ENCODE measurements around the gene INPP5D.
A peak's percentile ranks its signal among the peaks of the same experiment; 100 is the strongest.
"Not testable (repeated sequence)": the region's sequence is repeated elsewhere in the genome, so short reads cannot be mapped to it uniquely, and the experiment has no call there.

INPP5D gene

DNA sequence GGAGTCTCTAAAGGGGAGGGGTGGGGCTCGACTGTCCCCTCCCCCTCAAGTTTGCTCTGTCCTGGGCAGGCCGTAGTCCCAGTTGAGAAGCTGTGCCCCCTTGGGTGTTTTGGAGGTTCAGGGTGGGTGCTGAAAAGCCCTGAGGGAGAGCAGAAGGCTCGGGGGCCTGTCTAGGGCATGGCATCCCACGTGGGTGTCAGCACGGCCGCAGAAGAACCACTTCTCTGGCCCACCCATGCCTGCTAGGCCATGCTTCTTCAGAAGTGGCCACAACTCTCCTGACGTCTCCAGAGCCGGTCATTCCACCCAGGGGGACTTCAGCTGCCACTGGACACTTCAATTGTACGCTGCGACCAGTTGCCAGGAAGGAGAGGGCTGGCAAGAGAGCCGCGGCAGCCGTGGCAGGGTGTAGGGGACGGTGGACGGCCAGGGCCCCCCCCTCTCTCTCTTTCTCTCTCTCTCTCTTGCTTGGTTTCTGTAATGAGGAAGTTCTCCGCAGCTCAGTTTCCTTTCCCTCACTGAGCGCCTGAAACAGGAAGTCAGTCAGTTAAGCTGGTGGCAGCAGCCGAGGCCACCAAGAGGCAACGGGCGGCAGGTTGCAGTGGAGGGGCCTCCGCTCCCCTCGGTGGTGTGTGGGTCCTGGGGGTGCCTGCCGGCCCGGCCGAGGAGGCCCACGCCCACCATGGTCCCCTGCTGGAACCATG lies at the start of gene INPP5D:
TSS of gene INPP5D (plus strand) at position 546 of the 704 bp plus-strand sequence. CDS start at position 683, 137 bp downstream.
- H3K4me1 Mint-ChIP-seq, result peaks cover 46% of the 10 kb centered on the region
- H3K4me3 Mint-ChIP-seq, result peak within 1 kb of the TSS; percentile 94
- H3K27me3 Mint-ChIP-seq, result no peaks in the 10 kb centered on the region
- H3K36me3 Mint-ChIP-seq, result peaks cover 3% of the 10 kb centered on the region
- H3K9me3 Mint-ChIP-seq, result no peaks in the 10 kb centered on the region
- H3K27ac Mint-ChIP-seq, result peak within 1 kb of the TSS; percentile 95

DNA sequence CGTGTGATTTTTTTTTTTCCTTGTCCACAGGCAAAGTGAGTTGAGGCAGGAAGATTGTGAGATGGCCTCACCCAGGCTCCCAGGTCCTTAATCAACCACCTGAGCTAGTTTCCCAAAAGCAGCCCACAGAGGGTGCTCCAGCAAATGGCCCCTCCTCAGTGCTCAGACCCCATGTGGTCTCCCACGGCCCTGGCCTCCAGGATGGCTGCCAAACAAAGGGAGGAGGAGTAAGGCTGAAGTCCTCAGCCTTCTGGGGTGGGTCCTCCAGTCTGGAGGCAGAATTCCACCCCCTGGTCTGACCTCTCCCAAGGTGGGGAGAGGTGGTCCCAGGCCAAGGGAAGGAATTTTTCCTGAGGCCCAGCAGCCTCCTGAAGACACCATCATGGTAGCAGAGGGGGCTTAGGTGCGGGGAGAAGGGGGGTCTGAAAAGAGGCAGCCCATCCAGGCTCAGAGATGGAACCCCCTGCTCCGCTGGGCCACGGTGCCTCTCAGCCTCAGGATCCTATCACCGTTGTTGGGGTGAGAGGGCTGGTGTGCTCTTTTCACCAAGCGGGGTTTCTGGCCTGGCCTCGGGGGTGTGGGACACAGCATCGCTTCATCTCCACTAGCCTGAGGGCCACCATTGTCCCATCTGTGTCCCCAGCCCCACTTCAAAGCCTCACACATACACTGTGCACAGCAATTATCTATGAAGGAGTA lies 49.4 kb upstream of the INPP5D start:
- no peaks in the 10 kb centered on the region for H3K9me3 Mint-ChIP-seq
- H3K27ac Mint-ChIP-seq, result no peak overlapping the region
- no peaks in the 10 kb centered on the region for H3K36me3 Mint-ChIP-seq
- no peaks in the 10 kb centered on the region for H3K27me3 Mint-ChIP-seq
- no peaks in the 10 kb centered on the region for H3K4me1 Mint-ChIP-seq
- no peak overlapping the region for H3K4me3 Mint-ChIP-seq

DNA sequence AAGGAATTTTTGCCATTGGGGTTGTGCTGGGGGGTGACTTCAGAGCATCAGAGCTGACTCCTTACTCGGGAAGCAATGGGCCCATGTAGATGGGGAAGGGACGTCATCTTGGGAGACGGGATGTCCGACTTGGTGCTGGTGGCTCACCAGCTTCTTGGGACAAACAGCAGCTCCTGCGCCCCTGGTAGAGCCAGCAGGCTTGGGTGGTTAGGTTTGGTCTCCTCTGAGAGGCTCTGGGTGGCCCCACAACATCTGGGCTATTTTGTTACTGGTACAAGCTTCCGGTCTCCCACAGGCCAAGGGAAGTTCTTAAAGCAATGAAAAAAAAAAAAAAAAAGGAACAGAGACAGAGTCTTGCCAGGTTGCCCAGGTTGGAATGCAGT lies 48.9 kb upstream of the INPP5D start:
- Mint-ChIP-seq H3K36me3 (no peaks in the 10 kb centered on the region), H3K4me3 (no peak overlapping the region), H3K9me3 (no peaks in the 10 kb centered on the region), H3K27ac (no peak overlapping the region), H3K27me3 (no peaks in the 10 kb centered on the region), H3K4me1 (no peaks in the 10 kb centered on the region)

DNA sequence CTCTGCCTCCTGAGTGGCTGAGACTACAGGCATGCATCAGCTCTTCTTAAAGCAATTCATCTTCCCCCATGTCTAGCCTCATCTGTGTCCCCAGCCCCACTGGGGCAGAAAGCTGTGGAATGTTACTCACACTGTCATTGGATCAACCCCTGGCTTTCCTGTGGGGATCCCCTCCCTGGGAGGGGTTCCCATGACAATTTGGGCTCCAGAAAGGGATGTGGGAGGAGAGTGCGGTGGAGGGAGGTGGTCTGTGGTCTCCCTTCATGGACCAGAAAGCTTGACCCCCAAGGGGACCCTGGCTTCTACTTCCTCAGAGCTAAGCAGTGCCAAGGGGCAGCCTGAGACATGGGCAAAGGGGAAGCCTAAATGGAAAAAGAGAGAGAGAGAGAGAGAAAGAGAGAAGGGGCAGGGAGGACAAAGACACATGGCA lies 48.4 kb upstream of the INPP5D start:
- no peaks in the 10 kb centered on the region for H3K4me1 Mint-ChIP-seq
- peak overlapping the region; percentile 46 for H3K27ac Mint-ChIP-seq
- H3K4me3 Mint-ChIP-seq, result no peak overlapping the region
- no peaks in the 10 kb centered on the region for H3K36me3 Mint-ChIP-seq
- no peaks in the 10 kb centered on the region for H3K27me3 Mint-ChIP-seq
- no peaks in the 10 kb centered on the region for H3K9me3 Mint-ChIP-seq

DNA sequence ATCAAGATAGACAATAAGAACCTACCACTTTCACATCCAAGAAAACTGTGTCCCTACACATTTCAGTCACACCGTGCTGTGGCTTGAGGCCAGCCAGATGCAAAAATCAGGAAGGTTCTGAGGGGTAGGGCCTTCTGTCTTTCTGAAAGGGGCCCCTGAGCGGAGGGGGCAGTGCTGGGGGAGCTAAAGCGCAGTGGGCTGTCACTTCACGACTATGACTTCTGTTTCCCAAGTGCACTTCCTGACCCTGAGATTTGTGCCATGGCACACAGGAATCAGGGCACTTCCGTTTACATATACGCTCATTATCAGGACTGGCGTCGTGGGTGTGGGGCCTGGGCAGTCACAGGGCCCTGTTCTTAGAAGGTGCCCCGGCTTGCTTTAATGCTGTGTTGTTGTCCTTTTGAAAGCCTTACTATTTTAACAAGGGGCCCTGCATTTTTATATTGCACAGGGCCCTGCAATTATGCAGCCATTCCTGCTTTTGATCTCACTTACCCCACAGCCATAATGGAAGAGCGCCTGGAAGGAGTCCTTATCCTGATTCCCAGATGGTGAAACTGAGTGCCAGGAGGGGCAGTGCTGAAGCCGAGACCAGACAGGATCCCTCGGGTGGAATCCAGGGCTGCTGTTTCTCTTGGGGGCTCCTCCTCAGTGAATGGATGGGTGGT lies 47.7 kb upstream of the INPP5D start:
- Mint-ChIP-seq H3K36me3 (no peaks in the 10 kb centered on the region), H3K27ac (no peak overlapping the region)

DNA sequence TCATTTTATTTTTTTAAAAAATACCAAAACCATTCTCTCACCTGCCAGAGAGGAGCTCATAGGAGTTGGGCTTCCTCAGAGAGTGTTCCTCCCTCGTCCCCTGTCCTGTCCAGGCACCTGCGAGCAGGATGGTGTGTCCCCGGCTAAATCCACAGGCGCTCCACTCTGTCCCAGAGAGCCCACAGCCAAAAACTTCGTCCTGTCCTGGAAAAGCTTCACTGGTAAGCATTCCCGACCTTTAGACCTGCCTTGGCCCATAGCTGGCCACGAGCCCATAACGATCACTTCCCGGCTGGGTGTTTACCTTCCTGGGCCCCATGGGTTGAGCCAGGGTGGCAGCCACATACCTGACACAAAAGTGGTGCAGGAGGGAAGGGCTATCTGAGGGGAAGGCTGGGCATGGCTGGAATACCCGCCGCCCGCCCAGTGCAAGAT lies 47.1 kb upstream of the INPP5D start, which contains the start of gene NGEF:
TSS of gene NGEF (minus strand) at position 230 of the 435 bp plus-strand sequence. CDS start 38,366 bp downstream, outside the sequence.
- H3K4me3 Mint-ChIP-seq, result no peak within 1 kb of the TSS
- no peak within 1 kb of the TSS for H3K27ac Mint-ChIP-seq
- H3K4me1 Mint-ChIP-seq, result no peaks in the 10 kb centered on the region
- H3K9me3 Mint-ChIP-seq, result no peaks in the 10 kb centered on the region
- no peaks in the 10 kb centered on the region for H3K36me3 Mint-ChIP-seq
- H3K27me3 Mint-ChIP-seq, result no peaks in the 10 kb centered on the region

More for the DNA sequence above, 47.7 kb upstream of the INPP5D start:
- Mint-ChIP-seq H3K9me3 (no peaks in the 10 kb centered on the region), H3K27me3 (no peaks in the 10 kb centered on the region), H3K4me1 (no peaks in the 10 kb centered on the region), H3K4me3 (no peak overlapping the region)

DNA sequence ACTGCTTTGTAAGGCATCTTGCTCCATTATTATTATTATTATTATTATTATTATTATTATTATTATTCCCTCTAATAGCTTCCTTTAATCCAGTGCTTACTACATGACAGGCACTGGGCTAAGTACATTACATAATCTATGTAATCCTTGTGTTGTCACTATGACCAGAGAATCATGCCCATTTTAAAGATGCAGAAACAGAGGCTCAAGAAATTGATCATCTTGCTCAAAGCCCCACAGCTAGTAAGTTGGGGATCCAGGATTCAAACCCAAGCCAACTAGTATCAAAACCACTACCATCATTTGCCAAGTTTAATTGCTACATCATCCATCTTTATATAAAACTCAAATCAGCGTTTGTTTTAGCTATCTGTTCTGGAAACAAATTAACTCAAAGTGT lies 46.5 kb upstream of the INPP5D start:
- H3K9me3 Mint-ChIP-seq, result no peaks in the 10 kb centered on the region
- H3K4me1 Mint-ChIP-seq, result no peaks in the 10 kb centered on the region
- no peak overlapping the region for H3K4me3 Mint-ChIP-seq
- no peaks in the 10 kb centered on the region for H3K27me3 Mint-ChIP-seq
- no peaks in the 10 kb centered on the region for H3K36me3 Mint-ChIP-seq
- no peak overlapping the region for H3K27ac Mint-ChIP-seq

DNA sequence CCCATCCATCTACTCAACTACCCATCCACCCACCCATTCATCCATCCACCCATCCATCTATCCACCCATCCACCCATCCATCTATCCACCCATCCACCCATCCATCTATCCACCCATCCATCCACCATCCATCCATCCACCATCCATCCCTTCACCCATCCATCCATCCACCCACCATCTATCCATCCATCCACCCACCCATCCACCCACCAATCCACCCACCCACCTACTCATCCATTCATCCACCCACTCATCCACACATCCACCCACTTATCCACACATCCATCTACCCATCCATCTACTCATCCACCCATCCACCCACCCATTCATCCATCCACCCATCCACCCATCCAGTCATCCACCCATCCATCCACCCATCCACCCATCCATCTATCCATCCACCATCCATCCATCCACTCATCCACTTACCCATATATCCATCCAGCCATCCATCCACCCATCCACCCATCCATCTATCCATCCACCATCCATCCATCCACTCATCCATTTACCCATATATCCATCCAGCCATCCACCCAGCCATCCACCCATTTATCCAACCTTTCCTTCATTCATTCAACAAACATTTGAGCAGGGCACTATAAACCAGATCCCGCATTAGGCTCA lies 45.0 kb upstream of the INPP5D start:
- Mint-ChIP-seq H3K4me1 (no peaks in the 10 kb centered on the region), H3K36me3 (no peaks in the 10 kb centered on the region), H3K4me3 (no peak overlapping the region), H3K9me3 (no peaks in the 10 kb centered on the region), H3K27ac (no peak overlapping the region), H3K27me3 (no peaks in the 10 kb centered on the region)

DNA sequence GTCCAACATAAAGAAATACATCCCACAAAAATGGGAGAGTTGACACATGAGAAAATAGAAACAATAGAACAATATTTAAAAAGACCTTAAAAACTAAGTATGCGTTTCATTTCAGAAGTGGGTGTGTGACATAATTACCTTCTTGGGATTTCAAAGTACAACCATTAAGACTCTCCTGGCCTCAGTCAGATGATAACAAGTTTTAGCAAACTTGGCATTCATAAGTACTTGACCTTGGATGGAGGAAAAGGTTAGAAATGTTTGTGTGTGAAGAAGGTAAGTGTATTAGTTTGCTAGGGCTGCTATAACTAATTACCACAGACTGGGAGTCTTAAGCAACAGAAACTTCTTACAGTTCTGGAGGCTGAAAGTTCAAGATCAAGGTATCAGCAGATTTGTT lies 42.2 kb upstream of the INPP5D start:
- H3K27ac Mint-ChIP-seq, result no peak overlapping the region
- H3K9me3 Mint-ChIP-seq, result no peaks in the 10 kb centered on the region
- H3K36me3 Mint-ChIP-seq, result no peaks in the 10 kb centered on the region

DNA sequence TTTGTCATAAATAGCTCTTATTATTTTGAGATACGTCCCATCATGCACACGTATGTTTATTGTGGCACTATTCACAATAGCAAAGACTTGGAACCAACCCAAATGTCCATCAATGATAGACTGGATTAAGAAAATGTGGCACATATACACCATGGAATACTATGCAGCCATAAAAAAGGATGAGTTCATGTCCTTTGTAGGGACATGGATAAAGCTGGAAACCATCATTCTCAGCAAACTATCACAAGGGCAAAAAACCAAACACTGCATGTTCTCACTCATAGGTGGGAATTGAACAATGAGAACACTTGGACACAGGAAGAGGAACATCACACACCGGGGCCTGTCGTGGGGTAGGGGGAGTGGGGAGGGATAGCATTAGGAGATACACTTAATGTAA lies 40.5 kb upstream of the INPP5D start:
- not testable (repeated sequence) for H3K27me3 Mint-ChIP-seq, H3K36me3 Mint-ChIP-seq, H3K9me3 Mint-ChIP-seq, H3K4me3 Mint-ChIP-seq, H3K4me1 Mint-ChIP-seq, H3K27ac Mint-ChIP-seq

More for the DNA sequence above, 42.2 kb upstream of the INPP5D start:
- Mint-ChIP-seq H3K27me3 (no peaks in the 10 kb centered on the region), H3K4me1 (no peaks in the 10 kb centered on the region), H3K4me3 (no peak overlapping the region)

DNA sequence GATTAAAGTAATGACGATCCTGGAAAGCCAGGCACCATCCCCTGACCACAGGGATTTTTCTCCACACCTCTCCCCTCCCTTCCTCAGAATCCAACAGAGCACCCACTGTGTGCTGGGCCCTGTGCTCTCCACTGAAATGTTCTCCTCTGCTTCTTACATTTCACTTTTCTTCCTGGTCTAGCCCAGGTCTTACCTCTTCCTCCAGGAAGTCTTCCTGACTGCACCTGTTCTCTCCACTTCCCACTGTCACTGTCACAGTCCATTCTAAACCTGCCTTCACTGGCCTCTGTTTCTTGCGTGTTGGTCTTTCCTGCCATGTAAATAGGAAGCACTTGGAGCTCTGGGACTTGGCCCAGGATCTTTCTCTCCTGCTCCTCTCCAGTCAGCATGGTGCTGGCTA lies 39.7 kb upstream of the INPP5D start:
- no peaks in the 10 kb centered on the region for H3K4me1 Mint-ChIP-seq
- H3K9me3 Mint-ChIP-seq, result no peaks in the 10 kb centered on the region
- H3K27ac Mint-ChIP-seq, result no peak overlapping the region
- no peak overlapping the region for H3K4me3 Mint-ChIP-seq
- no peaks in the 10 kb centered on the region for H3K36me3 Mint-ChIP-seq
- no peaks in the 10 kb centered on the region for H3K27me3 Mint-ChIP-seq

DNA sequence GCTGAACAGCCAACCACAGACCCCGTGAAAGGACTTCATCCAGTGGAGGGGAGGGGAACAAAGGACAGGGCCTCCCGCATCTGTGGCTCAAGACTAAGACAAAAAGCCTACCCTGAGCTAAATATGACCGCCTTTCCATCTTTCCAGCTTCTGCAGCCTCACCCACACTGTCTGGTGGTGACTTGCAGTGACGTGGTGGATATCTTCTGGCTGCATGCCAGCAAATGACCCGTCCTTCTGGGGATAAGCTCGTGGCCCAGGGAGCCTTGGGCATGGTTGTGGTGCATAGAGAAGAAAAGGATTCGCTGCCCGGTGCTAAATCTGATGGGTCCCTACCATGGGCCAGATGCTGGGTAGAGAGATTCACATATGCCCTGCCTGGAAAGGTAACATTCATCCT lies 38.4 kb upstream of the INPP5D start:
- no peak overlapping the region for H3K4me3 Mint-ChIP-seq
- no peak overlapping the region for H3K27ac Mint-ChIP-seq
- H3K27me3 Mint-ChIP-seq, result no peaks in the 10 kb centered on the region
- H3K9me3 Mint-ChIP-seq, result no peaks in the 10 kb centered on the region
- no peaks in the 10 kb centered on the region for H3K36me3 Mint-ChIP-seq
- H3K4me1 Mint-ChIP-seq, result no peaks in the 10 kb centered on the region

DNA sequence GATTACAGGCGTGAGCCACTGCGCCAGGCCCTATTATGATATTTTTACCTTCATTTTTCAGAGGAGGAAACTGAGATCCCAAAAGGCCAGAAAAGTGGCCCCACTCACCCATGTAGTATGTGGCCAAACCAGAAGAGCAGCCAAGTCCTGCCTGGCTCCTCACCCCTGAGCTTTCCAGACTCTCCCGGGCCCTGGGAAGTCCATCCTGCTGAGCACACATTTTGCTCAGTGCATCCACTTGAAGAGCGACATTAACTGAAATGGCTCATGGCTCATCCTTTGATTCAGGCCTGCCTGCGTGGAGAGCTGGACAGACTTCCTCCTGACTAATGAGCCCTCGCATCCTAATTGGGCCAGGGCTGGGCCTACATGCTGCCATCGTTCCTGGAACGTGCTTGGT lies 37.6 kb upstream of the INPP5D start:
- Mint-ChIP-seq H3K4me3 (no peak overlapping the region), H3K36me3 (no peaks in the 10 kb centered on the region), H3K9me3 (no peaks in the 10 kb centered on the region), H3K27me3 (no peaks in the 10 kb centered on the region), H3K27ac (no peak overlapping the region), H3K4me1 (no peaks in the 10 kb centered on the region)

DNA sequence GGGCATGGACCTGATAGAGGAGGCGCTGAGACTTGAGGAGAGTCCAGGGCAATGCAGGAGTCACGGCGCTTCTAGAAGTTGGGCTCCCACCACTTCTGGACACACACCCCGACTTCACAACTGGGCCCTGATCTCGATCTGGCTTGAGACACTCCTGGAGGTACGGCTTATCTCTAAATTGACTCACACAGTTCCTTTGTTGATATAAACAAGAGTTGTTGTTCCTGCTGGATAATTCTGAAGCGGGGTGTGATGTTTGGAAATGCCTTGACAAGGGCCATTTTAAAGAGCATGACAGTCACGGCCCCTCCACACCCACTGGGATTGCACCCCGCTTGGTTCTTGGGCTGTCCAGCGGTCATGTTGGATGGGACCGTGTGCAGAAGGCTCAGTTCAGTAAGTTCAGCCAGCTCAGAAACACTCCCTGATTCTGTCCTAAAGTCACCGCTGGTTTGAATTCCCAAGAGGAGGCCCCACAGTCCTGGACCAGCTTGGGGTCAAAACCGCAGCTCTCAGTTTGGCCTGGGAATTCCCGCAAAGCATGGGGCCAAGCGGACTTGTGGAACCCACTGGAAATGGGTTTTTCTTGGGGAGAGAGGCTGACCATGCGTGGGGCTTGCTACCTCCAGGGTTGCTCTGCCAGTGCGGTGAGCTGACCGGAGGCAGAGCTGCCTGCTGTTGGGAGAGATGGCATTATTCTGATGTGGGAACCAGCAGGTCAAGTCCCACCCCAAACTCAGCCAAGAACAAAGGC lies 37.0 kb upstream of the INPP5D start:
- Mint-ChIP-seq H3K9me3 (no peaks in the 10 kb centered on the region), H3K4me1 (no peaks in the 10 kb centered on the region), H3K27me3 (no peaks in the 10 kb centered on the region), H3K36me3 (no peaks in the 10 kb centered on the region), H3K4me3 (no peak overlapping the region), H3K27ac (no peak overlapping the region)

DNA sequence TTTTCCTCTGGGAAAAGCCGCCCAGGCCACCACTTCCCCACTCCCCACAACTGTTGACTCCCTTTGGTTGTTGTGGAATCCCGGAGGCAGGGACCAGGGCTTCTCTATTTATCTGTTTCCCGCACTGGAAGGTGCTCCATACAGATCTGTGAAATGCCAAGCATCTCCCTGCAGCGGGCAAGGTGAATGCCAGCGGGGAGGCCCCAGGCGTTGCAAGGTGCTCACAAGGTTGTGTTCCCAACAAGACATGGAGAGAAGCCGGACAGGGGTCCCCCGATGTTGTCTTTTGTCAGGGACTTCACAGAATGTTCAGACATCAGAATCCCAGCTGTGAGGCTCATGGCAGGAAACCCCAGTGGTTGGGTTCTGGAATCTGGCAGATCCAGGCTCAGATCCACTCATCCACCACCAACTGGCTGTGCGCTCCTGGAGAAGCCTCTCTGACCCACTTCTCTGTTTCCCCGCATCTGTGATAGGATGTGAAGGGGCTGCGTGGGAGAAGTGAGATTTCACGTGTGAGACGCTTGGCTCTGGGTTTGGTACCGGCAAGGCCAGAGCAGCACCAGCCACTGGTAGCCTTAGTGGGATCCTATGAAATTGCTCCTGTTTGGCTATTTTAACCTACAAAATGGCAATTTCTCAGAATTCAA lies 36.3 kb upstream of the INPP5D start:
- Mint-ChIP-seq H3K4me3 (no peak overlapping the region), H3K27me3 (no peaks in the 10 kb centered on the region), H3K36me3 (no peaks in the 10 kb centered on the region), H3K9me3 (no peaks in the 10 kb centered on the region), H3K27ac (no peak overlapping the region), H3K4me1 (no peaks in the 10 kb centered on the region)

Data from activated naive CD4-positive, alpha-beta T cell treated with anti-CD3 and anti-CD28 coated beads, Interleukin-2, amount 50 U/mL, for 24 hours (primary cell).